PC-9 (cell line): Measurements from ENCODE around the gene SCAMP2.

Source experiments
- EZH2 ChIP-seq: fragments of 200-600 bp; sonication (generic); IDR thresholded peaks from 2 replicates; pipeline ENCODE4 v1.8.0; 2017; ENCODE audit warnings: antibody characterized with exemption, low read depth
- TF ChIP-seq, protein P1 (sequence below): fragments of 200-600 bp; sonication (generic); conservative IDR thresholded peaks from 2 replicates; pipeline ENCODE4 v1.6.1; 2017; ENCODE audit warnings: mixed run types, antibody characterized with exemption, mild to moderate bottlenecking, moderate library complexity

DNA sequence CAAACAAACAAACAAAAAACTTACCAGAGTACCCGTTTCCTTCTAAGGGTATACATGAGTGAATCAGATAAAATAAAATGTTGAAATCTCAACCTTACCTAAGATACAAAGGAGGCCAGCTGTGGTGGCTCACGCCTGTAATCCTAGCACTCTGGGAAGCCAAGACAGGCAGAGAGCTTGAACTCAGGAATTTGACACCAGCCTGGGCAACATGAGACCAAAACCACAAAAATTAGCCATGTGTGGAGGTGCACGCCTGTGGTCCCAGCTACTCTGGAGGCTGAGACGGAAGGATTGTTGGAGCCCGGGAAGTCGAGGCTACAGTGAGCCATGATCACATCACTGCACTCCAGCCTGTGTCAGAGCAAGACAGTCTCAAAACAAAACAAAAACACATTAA is 44.5 kb upstream of the SCAMP2 start:
- TF ChIP-seq, protein P1, sequence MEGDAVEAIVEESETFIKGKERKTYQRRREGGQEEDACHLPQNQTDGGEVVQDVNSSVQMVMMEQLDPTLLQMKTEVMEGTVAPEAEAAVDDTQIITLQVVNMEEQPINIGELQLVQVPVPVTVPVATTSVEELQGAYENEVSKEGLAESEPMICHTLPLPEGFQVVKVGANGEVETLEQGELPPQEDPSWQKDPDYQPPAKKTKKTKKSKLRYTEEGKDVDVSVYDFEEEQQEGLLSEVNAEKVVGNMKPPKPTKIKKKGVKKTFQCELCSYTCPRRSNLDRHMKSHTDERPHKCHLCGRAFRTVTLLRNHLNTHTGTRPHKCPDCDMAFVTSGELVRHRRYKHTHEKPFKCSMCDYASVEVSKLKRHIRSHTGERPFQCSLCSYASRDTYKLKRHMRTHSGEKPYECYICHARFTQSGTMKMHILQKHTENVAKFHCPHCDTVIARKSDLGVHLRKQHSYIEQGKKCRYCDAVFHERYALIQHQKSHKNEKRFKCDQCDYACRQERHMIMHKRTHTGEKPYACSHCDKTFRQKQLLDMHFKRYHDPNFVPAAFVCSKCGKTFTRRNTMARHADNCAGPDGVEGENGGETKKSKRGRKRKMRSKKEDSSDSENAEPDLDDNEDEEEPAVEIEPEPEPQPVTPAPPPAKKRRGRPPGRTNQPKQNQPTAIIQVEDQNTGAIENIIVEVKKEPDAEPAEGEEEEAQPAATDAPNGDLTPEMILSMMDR, result no peak
- no peak for TF ChIP-seq EZH2
